ENCODE measurements around the gene RAD51B. TPM values are rescaled to one million over a fixed set of nuclear protein-coding genes. Genes with fewer than 3 reads are reported as not detected.
"Not testable (repeated sequence)": the region's sequence is repeated elsewhere in the genome, so short reads cannot be mapped to it uniquely, and the experiment has no call there.

The RAD51B gene
- total and polyA plus RNA-seq, 5 donors, result 0.88 to 5.3 (median 3.3) TPM

DNA sequence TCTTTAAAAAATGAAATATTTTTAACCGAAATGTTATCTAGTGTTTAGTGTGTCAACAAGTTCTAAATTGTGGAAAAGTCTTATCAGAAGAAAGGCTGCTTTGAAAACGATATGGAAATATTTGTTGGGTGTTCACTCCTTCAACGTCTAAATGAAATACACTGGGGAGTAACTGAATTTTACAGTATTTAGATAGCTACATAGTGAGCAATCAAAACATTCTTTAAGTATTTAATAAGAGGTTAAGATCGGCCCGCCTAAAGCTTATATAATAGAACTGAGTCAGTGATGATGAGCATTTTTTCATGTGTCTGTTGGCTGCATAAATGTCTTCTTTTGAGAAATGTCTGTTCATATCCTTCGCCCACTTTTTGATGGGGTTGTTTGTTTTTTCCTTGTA lies 228.3 kb downstream of the RAD51B start:
- WGBS, result 47% methylated on average over 6 of the region's 6 CpGs
- Histone ChIP-seq H3K27ac (ENCODE audit: low read length) (no peak overlapping the region), H3K4me3 (ENCODE audit: low read length) (no peak overlapping the region), H3K27me3 (ENCODE audit: control insufficient read depth, insufficient read depth) (no peaks in the 10 kb centered on the region), H3K9me3 (ENCODE audit: control insufficient read depth, low read length) (no peaks in the 10 kb centered on the region), H3K4me1 (ENCODE audit: control insufficient read depth, insufficient read depth, low read length) (no peaks in the 10 kb centered on the region)
- ATAC-seq, result no peak
- intact Hi-C loops (cut with DNase I), result no loop called here
- no peak for DNase-seq

DNA sequence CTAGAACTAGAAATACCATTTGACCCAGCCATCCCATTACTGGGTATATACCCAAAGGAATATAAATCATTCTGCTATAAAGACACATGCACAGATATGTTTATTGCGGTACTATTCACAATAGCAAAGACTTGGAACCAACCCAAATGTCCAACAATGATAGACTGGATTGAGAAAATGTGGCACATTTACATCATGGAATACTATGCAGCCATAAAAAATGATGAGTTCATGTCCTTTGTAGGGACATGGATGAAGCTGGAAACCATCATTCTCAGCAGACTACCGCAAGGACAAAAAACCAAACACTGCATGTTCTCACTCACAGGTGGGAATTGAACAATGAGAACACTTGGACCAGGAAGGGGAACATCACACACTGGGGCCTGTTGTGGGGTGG lies 229.2 kb downstream of the RAD51B start:
- H3K27ac ChIP-seq (ENCODE audit: low read length); H3K4me1 ChIP-seq (ENCODE audit: control insufficient read depth, insufficient read depth, low read length); H3K4me3 ChIP-seq (ENCODE audit: low read length); ATAC-seq; intact Hi-C loops (cut with DNase I); H3K27me3 ChIP-seq (ENCODE audit: control insufficient read depth, insufficient read depth); H3K9me3 ChIP-seq (ENCODE audit: control insufficient read depth, low read length); DNase-seq: not testable (repeated sequence)
- WGBS, result 100% methylated on average over 2 of the region's 2 CpGs

DNA sequence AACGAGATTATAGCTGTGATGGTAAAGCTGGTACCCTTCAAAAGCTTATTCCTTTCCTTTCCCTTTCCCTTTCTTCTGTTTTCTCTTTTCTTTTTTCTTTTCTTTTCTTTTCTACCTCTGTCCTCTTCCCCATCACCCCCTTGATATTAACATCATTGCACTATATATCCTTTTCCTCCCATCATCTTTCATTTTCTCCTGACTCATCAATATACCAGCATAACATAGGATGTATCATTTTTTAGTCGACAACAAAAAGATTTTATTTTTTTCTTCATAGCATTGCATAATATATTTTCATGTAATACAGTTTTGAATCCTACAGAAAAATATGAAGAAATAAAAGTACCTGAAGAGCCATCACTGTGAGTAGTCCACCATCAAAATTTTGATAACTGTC lies 230.6 kb downstream of the RAD51B start:
- no peak overlapping the region for H3K4me3 ChIP-seq (ENCODE audit: low read length)
- H3K27me3 ChIP-seq (ENCODE audit: control insufficient read depth, insufficient read depth), result no peaks in the 10 kb centered on the region
- intact Hi-C loops (cut with DNase I), result no loop called here
- DNase-seq (no peak), ATAC-seq (no peak)
- H3K9me3 ChIP-seq (ENCODE audit: control insufficient read depth, low read length), result no peaks in the 10 kb centered on the region
- H3K27ac ChIP-seq (ENCODE audit: low read length), result no peak overlapping the region
- no peaks in the 10 kb centered on the region for H3K4me1 ChIP-seq (ENCODE audit: control insufficient read depth, insufficient read depth, low read length)
- WGBS, result 95% methylated on average over 2 of the region's 2 CpGs

DNA sequence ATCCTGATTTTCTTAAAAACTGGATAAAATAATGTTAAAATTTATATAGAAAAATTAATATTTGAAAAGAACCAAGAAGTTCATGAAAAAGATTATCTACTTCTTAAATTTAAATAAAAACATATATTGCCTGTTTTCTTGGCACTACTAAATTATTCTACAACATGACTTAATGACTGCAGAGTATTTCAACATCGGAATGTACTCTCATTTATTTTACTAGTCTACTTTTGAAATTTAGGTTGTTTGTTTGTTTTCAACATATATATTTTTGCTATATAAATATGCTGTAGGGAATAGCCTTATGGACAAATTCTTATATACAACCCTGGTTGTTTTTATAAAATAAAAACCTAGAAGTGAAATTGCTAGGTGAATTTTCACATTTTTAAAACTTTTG lies 231.6 kb downstream of the RAD51B start:
- no peak for DNase-seq
- ATAC-seq, result no peak
- no peaks in the 10 kb centered on the region for H3K4me1 ChIP-seq (ENCODE audit: control insufficient read depth, insufficient read depth, low read length)
- intact Hi-C loops (cut with DNase I), result no loop called here
- WGBS, result 94% methylated on average over 1 of the region's 1 CpG
- H3K27me3 ChIP-seq (ENCODE audit: control insufficient read depth, insufficient read depth), result no peaks in the 10 kb centered on the region
- H3K27ac ChIP-seq (ENCODE audit: low read length), result no peak overlapping the region
- no peaks in the 10 kb centered on the region for H3K9me3 ChIP-seq (ENCODE audit: control insufficient read depth, low read length)
- no peak overlapping the region for H3K4me3 ChIP-seq (ENCODE audit: low read length)

- Histone ChIP-seq H3K4me1 (ENCODE audit: control insufficient read depth, insufficient read depth, low read length) (no peaks in the 10 kb centered on the region), H3K9me3 (ENCODE audit: control insufficient read depth, low read length) (no peaks in the 10 kb centered on the region), H3K27me3 (ENCODE audit: control insufficient read depth, insufficient read depth) (no peaks in the 10 kb centered on the region), H3K27ac (ENCODE audit: low read length) (no peak overlapping the region), H3K4me3 (ENCODE audit: low read length) (no peak overlapping the region)
- ATAC-seq (no peak), DNase-seq (no peak)
- WGBS, result 60% methylated on average over 1 of the region's 1 CpG
- intact Hi-C loops (cut with DNase I), result no loop called here
Observed at GRCh38 chr14:68060198-68060597, 240.6 kb downstream of the RAD51B start.

GRCh38 chr14:68062651-68063050 lies 243.1 kb downstream of the RAD51B start:
- no peak for ATAC-seq
- DNase-seq, result no peak
- no peaks in the 10 kb centered on the region for H3K9me3 ChIP-seq (ENCODE audit: control insufficient read depth, low read length)
- no peak overlapping the region for H3K4me3 ChIP-seq (ENCODE audit: low read length)
- 97% methylated on average over 2 of the region's 2 CpGs for WGBS
- no peak overlapping the region for H3K27ac ChIP-seq (ENCODE audit: low read length)
- intact Hi-C loops (cut with DNase I), result no loop called here
- H3K4me1 ChIP-seq (ENCODE audit: control insufficient read depth, insufficient read depth, low read length), result no peaks in the 10 kb centered on the region
- no peaks in the 10 kb centered on the region for H3K27me3 ChIP-seq (ENCODE audit: control insufficient read depth, insufficient read depth)

GRCh38 chr14:68065322-68065721 lies 245.7 kb downstream of the RAD51B start:
- no peaks in the 10 kb centered on the region for H3K4me1 ChIP-seq (ENCODE audit: control insufficient read depth, insufficient read depth, low read length)
- H3K9me3 ChIP-seq (ENCODE audit: control insufficient read depth, low read length), result no peaks in the 10 kb centered on the region
- H3K27ac ChIP-seq (ENCODE audit: low read length), result no peak overlapping the region
- intact Hi-C loops (cut with DNase I), result no loop called here
- H3K4me3 ChIP-seq (ENCODE audit: low read length), result no peak overlapping the region
- ATAC-seq (no peak), DNase-seq (no peak)
- 96% methylated on average over 3 of the region's 3 CpGs for WGBS
- no peaks in the 10 kb centered on the region for H3K27me3 ChIP-seq (ENCODE audit: control insufficient read depth, insufficient read depth)

GRCh38 chr14:68074765-68075381 lies 255.3 kb downstream of the RAD51B start:
- no peaks in the 10 kb centered on the region for H3K27me3 ChIP-seq (ENCODE audit: control insufficient read depth, insufficient read depth)
- no peaks in the 10 kb centered on the region for H3K4me1 ChIP-seq (ENCODE audit: control insufficient read depth, insufficient read depth, low read length)
- no peak overlapping the region for H3K27ac ChIP-seq (ENCODE audit: low read length)
- no peaks in the 10 kb centered on the region for H3K9me3 ChIP-seq (ENCODE audit: control insufficient read depth, low read length)
- DNase-seq (no peak), ATAC-seq (no peak)
- intact Hi-C loops (cut with DNase I), result no loop called here
- 81% methylated on average over 3 of the region's 3 CpGs for WGBS
- no peak overlapping the region for H3K4me3 ChIP-seq (ENCODE audit: low read length)

DNA sequence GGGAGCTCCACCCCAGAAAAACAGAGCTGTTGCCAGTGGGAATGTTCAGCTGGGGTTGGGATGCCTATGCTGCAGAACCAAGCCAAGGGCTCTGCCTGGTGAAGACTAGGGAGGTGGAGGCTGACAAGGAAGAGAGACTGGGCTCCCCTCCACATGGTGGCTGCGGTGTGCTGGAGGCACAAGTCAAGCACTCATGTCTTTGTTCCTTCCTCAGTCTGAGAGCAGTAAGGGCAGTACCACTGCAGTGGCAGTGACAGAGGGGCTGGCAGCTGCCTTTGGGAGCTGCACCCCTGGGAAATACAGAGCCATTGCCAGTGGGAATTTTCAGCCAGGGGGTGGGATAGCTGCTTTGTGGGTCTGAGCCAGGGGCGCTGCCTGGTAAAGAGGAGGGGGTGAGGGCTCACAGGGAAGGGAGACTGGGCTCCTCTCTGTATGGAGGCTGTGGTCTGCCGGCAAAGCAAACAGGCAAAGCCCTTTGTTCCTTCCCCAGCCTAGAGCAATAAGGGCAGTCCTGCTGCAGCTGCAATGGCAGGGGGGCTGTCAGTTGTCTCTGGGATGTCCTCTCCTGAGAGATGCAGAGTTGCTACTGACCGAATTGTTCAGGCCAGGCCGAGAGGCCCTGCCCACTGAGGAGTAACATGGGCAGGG lies 255.9 kb downstream of the RAD51B start:
- Histone ChIP-seq H3K27me3 (ENCODE audit: control insufficient read depth, insufficient read depth) (no peaks in the 10 kb centered on the region), H3K9me3 (ENCODE audit: control insufficient read depth, low read length) (no peaks in the 10 kb centered on the region), H3K4me1 (ENCODE audit: control insufficient read depth, insufficient read depth, low read length) (no peaks in the 10 kb centered on the region), H3K4me3 (ENCODE audit: low read length) (no peak overlapping the region), H3K27ac (ENCODE audit: low read length) (no peak overlapping the region)
- intact Hi-C loops (cut with DNase I), result no loop called here
- 95% methylated on average over 5 of the region's 5 CpGs for WGBS
- ATAC-seq (no peak), DNase-seq (no peak)

- no peaks in the 10 kb centered on the region for H3K9me3 ChIP-seq (ENCODE audit: control insufficient read depth, low read length)
- intact Hi-C loops (cut with DNase I), result no loop called here
- ATAC-seq (no peak), DNase-seq (no peak)
- no peaks in the 10 kb centered on the region for H3K27me3 ChIP-seq (ENCODE audit: control insufficient read depth, insufficient read depth)
- H3K4me3 ChIP-seq (ENCODE audit: low read length), result no peak overlapping the region
- 100% methylated on average over 1 of the region's 1 CpG for WGBS
- no peak overlapping the region for H3K27ac ChIP-seq (ENCODE audit: low read length)
- no peaks in the 10 kb centered on the region for H3K4me1 ChIP-seq (ENCODE audit: control insufficient read depth, insufficient read depth, low read length)
Observed at GRCh38 chr14:68076451-68076850, 256.9 kb downstream of the RAD51B start.

GRCh38 chr14:68079941-68080697 lies 260.5 kb downstream of the RAD51B start:
- H3K27me3 ChIP-seq (ENCODE audit: control insufficient read depth, insufficient read depth), result no peaks in the 10 kb centered on the region
- ATAC-seq (no peak), DNase-seq (no peak)
- no peaks in the 10 kb centered on the region for H3K4me1 ChIP-seq (ENCODE audit: control insufficient read depth, insufficient read depth, low read length)
- no peak overlapping the region for H3K27ac ChIP-seq (ENCODE audit: low read length)
- H3K9me3 ChIP-seq (ENCODE audit: control insufficient read depth, low read length), result no peaks in the 10 kb centered on the region
- no peak overlapping the region for H3K4me3 ChIP-seq (ENCODE audit: low read length)
- intact Hi-C loops (cut with DNase I), result loop anchor here in 1 of 4 donors (10.0 kb wide), 1 partner anchor 155 kb away; no protein-coding TSS in a partner anchor

Measured in right cardiac atrium (tissue), 5 donors.